Stimulated activated naive B cell treated with anti-CD40 and anti-IgM and Interleukin-4, amounts not matched to agents 10 μg/mL and 1 μg/mL and 100 μg/mL, for 72 hours (primary cell): ENCODE data around the gene LRRC8A.
"Not testable (repeated sequence)": the region's sequence is repeated elsewhere in the genome, so short reads cannot be mapped to it uniquely, and the experiment has no call there.

Source experiments
- ATAC-seq, 2 donors: fragments of 150-1000 bp; cut with Tn5 transposase; replicated peaks; 2 replicates each; pipeline ENCODE4 v1.10.0; 2021; ENCODE audit warnings: moderate library complexity in 1 of 2
- DNase-seq: peaks from one replicate; pipeline ENCODE4 v3.0.0; 2021
- H3K27ac Mint-ChIP-seq: one replicate; pipeline ENCODE4 v1.8.0; 2022; ENCODE audit warnings: mild to moderate bottlenecking, mixed read lengths
- H3K27me3 Mint-ChIP-seq, 2 donors: one replicate each; pipeline ENCODE4 v1.8.0; 2022; ENCODE audit warnings: mixed read lengths in 2 of 2
- H3K36me3 Mint-ChIP-seq, 2 donors: one replicate each; pipeline ENCODE4 v1.8.0; 2022; ENCODE audit warnings: mixed read lengths in 2 of 2, mild to moderate bottlenecking in 1 of 2
- H3K4me1 Mint-ChIP-seq, 2 donors: one replicate each; pipeline ENCODE4 v1.8.0; 2022; ENCODE audit warnings: mixed read lengths in 2 of 2, mild to moderate bottlenecking in 1 of 2
- H3K4me3 Mint-ChIP-seq, 2 donors: one replicate each; pipeline ENCODE4 v1.8.0; 2022; ENCODE audit warnings: mild to moderate bottlenecking in 2 of 2, mixed read lengths in 2 of 2, moderate library complexity in 1 of 2
- H3K9me3 Mint-ChIP-seq, 2 donors: one replicate each; pipeline ENCODE4 v1.8.0; 2022; ENCODE audit warnings: mixed read lengths in 2 of 2, mild to moderate bottlenecking in 1 of 2

LRRC8A gene

GRCh38 chr9:128937310-128938165 is 55.6 kb downstream of the LRRC8A start:
- ATAC-seq (no peak), DNase-seq (no peak)
- no peaks in the 10 kb centered on the region for H3K4me1 Mint-ChIP-seq

GRCh38 chr9:128940271-128940921 is 58.5 kb downstream of the LRRC8A start:
- peak overlapping the region; percentile 47 for H3K27ac Mint-ChIP-seq
- H3K27me3 Mint-ChIP-seq: no peaks in the 10 kb centered on the region

More at GRCh38 chr9:128937310-128938165, 55.6 kb downstream of the LRRC8A start:
- Mint-ChIP-seq H3K9me3 (no peaks in the 10 kb centered on the region), H3K27me3 (no peaks in the 10 kb centered on the region), H3K4me3 (no peak overlapping the region), H3K27ac (no peak overlapping the region), H3K36me3 (no peaks in the 10 kb centered on the region)

DNA sequence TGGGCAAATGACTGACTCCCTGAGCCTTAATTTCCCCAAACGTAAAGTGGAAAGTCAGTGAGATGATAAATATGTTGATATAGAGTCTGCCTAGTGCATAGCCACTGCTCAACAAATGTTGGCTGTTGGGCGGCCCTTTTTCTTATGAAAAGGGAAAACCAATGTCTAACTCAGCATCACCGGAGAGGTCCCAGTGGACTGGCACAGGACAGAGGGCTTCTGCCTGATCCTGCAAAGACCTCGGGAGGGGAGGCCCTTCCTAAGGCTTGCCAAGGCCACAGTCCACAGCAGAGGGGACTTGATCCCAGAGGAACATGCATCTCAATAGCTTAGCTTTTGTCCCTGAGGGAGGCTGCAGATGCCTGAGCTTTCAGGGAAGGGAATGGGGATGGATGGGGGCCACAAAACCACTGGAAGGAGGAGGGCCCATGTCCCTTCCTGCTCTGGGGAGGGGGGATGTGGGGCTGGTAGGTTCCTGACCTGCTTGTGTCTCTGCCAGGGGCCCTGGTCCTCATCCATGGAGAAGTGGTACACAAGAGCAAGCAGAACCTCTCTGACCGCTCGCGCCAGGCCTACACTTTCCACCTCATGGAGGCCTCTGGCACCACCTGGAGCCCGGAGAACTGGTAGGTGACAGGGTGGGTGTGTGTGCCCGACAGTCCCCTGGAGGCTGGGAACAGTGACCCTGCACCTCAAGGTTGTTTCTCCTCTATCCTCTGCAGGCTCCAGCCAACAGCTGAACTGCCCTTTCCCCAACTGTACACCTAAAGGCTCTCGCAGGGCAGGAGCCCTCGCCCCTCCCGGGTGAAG is 59.2 kb downstream of the LRRC8A start:
- peaks cover 7 to 8% of the 10 kb centered on the region in 2 donors for H3K4me1 Mint-ChIP-seq
- H3K4me3 Mint-ChIP-seq: no peak overlapping the region
- ATAC-seq (no peak), DNase-seq (no peak)
- H3K27ac Mint-ChIP-seq: peak overlapping the region; percentile 47
- no peaks in the 10 kb centered on the region for H3K9me3 Mint-ChIP-seq
- no peaks in the 10 kb centered on the region for H3K27me3 Mint-ChIP-seq
- peaks cover 6 to 13% of the 10 kb centered on the region in 2 donors for H3K36me3 Mint-ChIP-seq

More at GRCh38 chr9:128940271-128940921, 58.5 kb downstream of the LRRC8A start:
- no peak overlapping the region for H3K4me3 Mint-ChIP-seq
- DNase-seq (no peak), ATAC-seq (no peak)
- H3K9me3 Mint-ChIP-seq: no peaks in the 10 kb centered on the region
- peaks cover 0 to 5% of the 10 kb centered on the region in 2 donors for H3K36me3 Mint-ChIP-seq
- no peaks in the 10 kb centered on the region for H3K4me1 Mint-ChIP-seq

DNA sequence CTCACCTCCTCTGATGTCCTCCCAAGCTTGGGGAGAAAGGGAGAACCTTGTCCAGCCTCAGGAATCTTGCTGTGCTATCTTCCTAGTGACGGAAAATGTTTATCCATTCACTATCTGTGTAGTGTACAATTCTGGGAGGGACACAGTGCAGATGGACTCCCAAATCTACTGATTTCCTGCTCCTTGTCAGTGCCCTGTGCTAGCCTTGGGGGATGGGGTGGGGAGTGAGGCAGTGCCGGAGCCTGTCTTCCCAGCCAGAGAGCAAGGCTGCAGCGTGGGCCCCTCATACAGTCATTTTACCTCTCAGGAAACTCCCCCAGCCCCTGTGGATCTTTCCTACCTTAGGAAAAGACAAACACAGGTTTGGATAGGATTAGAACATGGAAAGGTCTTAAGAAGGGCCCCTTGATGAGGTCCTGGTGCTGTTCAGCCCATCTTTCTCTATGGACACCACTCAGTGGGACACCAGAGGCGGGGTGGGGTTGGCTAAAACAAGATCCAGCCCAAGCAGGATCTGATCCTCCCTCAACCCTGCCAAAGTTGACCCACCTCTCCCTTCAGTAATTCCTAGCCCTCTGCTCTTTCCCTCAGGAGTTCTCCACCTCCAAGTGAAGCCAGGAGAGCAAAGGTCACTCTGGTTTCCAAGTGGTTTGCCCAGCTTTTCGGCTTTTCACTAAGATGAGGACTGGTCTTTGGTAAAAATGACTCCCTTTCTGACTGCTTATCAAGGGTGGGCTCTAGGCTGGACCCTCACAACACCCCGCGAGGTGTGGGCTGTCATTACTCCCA is 62.1 kb downstream of the LRRC8A start:
- peaks cover 16 to 30% of the 10 kb centered on the region in 2 donors for H3K36me3 Mint-ChIP-seq
- ATAC-seq (no peak), DNase-seq (no peak)
- no peak overlapping the region for H3K27ac Mint-ChIP-seq
- no peak overlapping the region for H3K4me3 Mint-ChIP-seq
- H3K27me3 Mint-ChIP-seq: no peaks in the 10 kb centered on the region
- no peaks in the 10 kb centered on the region for H3K9me3 Mint-ChIP-seq
- H3K4me1 Mint-ChIP-seq: peaks cover 22 to 31% of the 10 kb centered on the region in 2 donors

DNA sequence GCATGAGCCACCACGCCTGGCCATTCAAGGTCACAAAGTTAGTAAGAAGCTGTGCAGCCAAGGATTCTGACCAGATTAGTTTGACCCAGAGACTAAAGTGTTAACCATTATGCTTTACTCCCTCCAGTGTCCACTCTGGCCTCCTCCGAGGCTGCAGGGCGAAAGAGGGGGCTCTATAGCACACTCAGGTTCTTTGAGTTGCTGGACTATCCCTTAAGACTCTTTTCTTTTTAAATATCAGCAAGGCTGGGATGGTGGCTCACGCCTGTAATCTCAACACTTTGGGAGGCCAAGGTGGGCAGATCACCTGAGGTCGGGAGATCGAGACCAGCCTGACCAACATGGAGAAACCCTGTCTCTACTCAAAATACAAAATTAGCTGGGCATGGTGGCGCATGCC is 63.0 kb downstream of the LRRC8A start:
- H3K9me3 Mint-ChIP-seq, H3K4me3 Mint-ChIP-seq, H3K27ac Mint-ChIP-seq, ATAC-seq, H3K27me3 Mint-ChIP-seq, DNase-seq: not testable (repeated sequence)
- H3K36me3 Mint-ChIP-seq: peaks cover 16 to 30% of the 10 kb centered on the region in 2 donors
- peaks cover 22 to 38% of the 10 kb centered on the region in 2 donors for H3K4me1 Mint-ChIP-seq

- Mint-ChIP-seq H3K27me3 (no peaks in the 10 kb centered on the region), H3K4me3 (peak overlapping the region; percentile 99 to 100), H3K4me1 (peaks cover 22 to 41% of the 10 kb centered on the region in 2 donors), H3K9me3 (no peaks in the 10 kb centered on the region), H3K27ac (peak overlapping the region; percentile 98), H3K36me3 (peaks cover 18 to 35% of the 10 kb centered on the region in 2 donors)
- ATAC-seq: no peak
- DNase-seq: no peak
Measured at GRCh38 chr9:128945798-128946501, 64.0 kb downstream of the LRRC8A start.

DNA sequence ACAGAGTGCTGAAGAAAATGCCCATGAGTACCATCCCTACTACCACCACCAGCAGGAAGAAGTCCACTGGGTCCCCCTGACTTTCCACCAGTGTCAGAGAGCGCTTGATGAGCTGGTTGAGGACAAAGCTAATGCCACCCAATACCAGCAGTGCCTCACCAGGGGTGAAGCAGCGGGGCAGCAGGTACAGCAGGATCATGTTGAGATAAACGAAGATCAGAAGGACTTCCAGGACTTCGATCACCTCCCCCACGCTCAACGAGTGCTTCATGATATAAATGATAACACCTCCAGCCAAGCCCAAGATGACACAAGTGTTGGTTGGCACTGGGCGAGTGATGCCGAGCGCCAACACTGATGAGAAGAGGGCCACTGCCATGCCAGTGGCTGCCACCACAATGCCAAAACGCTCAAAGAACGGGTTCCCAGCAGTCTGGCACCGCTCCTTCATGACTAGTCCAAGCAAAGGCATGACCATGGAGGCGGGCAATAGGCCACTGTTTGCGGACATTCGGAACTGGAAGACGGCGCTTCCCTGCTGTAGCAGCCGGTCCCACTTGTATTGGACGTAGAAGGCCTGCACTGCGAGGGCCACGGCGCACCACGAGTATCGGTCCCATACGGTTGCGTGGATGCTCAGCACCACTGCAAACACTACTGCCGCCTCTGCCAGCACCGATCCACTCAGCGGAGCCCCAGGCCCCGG is 64.8 kb downstream of the LRRC8A start:
- H3K4me3 Mint-ChIP-seq: peak overlapping the region; percentile 99 to 100
- ATAC-seq (peak; percentile 24 to 30), DNase-seq (no peak)
- peaks cover 18 to 36% of the 10 kb centered on the region in 2 donors for H3K36me3 Mint-ChIP-seq
- no peaks in the 10 kb centered on the region for H3K27me3 Mint-ChIP-seq
- peak overlapping the region; percentile 98 for H3K27ac Mint-ChIP-seq
- no peaks in the 10 kb centered on the region for H3K9me3 Mint-ChIP-seq
- peaks cover 22 to 42% of the 10 kb centered on the region in 2 donors for H3K4me1 Mint-ChIP-seq

GRCh38 chr9:128947277-128947526 is 65.3 kb downstream of the LRRC8A start:
- H3K27me3 Mint-ChIP-seq: no peaks in the 10 kb centered on the region
- no peak for ATAC-seq
- H3K27ac Mint-ChIP-seq: peak overlapping the region; percentile 98
- no peaks in the 10 kb centered on the region for H3K9me3 Mint-ChIP-seq
- peaks cover 22 to 42% of the 10 kb centered on the region in 2 donors for H3K4me1 Mint-ChIP-seq
- DNase-seq: no peak
- H3K4me3 Mint-ChIP-seq: peak overlapping the region; percentile 99 to 100
- H3K36me3 Mint-ChIP-seq: peaks cover 18 to 36% of the 10 kb centered on the region in 2 donors

DNA sequence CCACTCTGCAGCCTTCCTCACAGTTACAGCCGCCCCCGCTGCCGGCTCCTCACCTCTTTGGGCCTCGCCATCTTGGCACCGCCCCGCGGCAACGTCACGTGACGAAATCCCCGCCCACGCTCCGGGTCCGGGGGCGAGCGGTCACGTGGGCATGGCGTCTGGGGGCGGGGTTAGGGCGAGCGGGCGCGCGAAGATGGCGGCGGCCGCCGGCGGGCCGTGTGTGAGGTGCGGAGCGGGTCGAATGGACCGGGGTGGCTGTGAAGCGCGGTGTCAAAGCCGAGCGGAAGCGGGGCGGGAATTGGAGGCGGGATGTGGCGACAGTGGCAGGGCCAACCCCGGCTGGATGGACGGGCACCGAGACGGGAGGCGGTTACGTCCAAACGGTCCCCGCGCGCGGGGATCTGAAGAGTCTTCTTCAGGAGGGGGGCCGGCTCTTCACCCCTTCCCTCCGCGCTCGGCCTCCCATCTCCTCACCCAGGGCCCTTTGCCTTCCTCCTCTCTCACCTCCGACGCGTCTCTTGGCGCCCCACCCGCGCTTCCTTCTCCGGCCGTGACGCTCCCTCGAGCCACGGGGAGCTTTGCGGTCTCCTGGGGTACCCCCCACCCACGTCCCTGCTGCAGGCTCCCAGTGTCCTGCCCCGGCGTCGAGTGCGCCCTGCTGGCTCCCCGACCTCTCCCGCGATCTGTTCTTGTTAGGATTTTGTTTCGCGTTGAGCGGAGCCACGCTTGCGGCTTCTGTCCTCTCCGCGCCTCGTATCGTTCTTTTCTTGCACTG is 65.8 kb downstream of the LRRC8A start, which contains the start of the genes DOLK and NUP188:
DOLK (minus strand) TSS at position 77 of the 775 bp plus-strand sequence. CDS start 300 bp downstream, outside the sequence.
NUP188 (plus strand) TSS at position 173 of the 775 bp plus-strand sequence; CDS start at position 194, 21 bp downstream.
- Mint-ChIP-seq H3K4me1 (peaks cover 22 to 47% of the 10 kb centered on the region in 2 donors), H3K27me3 (no peaks in the 10 kb centered on the region), H3K36me3 (peaks cover 18 to 39% of the 10 kb centered on the region in 2 donors), H3K4me3 (peak within 1 kb of the TSS; percentile 99 to 100), H3K9me3 (no peaks in the 10 kb centered on the region), H3K27ac (peak within 1 kb of the TSS; percentile 98)
- ATAC-seq (peak; percentile 83 to 84), DNase-seq (peak; percentile 96)

DNA sequence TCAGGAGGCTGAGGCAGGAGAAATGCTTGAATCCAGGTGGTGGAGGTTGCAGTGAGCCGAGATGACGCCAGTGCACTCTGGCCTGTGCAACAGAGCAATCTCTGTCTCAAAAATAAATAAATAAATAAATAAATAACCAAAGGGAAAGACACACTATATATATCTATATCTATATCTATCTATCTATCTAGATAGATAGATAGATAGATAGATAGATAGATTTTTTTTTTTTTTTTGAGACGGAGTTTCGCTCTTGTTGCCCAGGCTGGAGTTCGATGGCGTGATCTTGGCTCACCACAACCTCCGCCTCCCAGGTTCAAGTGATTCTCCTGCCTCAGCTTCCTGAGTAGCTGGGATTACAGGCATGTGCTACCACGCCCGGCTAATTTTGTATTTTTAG is 79.5 kb downstream of the LRRC8A start:
- not testable (repeated sequence) for H3K27ac Mint-ChIP-seq, ATAC-seq, DNase-seq, H3K9me3 Mint-ChIP-seq, H3K27me3 Mint-ChIP-seq, H3K4me3 Mint-ChIP-seq, H3K4me1 Mint-ChIP-seq
- H3K36me3 Mint-ChIP-seq: peaks cover 20 to 34% of the 10 kb centered on the region in 2 donors
